Right lobe of liver (tissue), 6 donors: ENCODE measurements around the gene RASGRP2. TPM values are rescaled to one million over a fixed set of nuclear protein-coding genes. Genes with fewer than 3 reads are reported as not detected.

Experiments used
- ATAC-seq, 4 donors: fragments of 200-7000 bp; cut with Tn5 transposase; one replicate each; pipeline ENCODE4 v1.9.1; 2020; ENCODE audit warnings: mild to moderate bottlenecking in 4 of 4, moderate library complexity in 4 of 4
- DNase-seq, 3 donors: peaks; one replicate each; pipeline ENCODE4 v3.0.0-alpha.2; 2020
- H3K27ac ChIP-seq, 3 donors: fragments of 200-600 bp; one replicate each; pipeline ENCODE4 v1.8.0; 2022
- H3K27me3 ChIP-seq, 2 donors: fragments of 200-600 bp; one replicate each; pipeline ENCODE4 v1.8.0; 2022
- H3K36me3 ChIP-seq, 4 donors: fragments of 200-600 bp; sonication (generic) in 1 of 4; one replicate each; pipeline versions ENCODE4 v1.5.1 to v1.8.0; 2017 to 2022; ENCODE audit warnings: control low read depth in 1 of 4
- H3K4me1 ChIP-seq, 4 donors: fragments of 200-600 bp; sonication (generic) in 1 of 4; one replicate each; pipeline versions ENCODE4 v1.5.1 to v1.8.0; 2017 to 2022; ENCODE audit warnings: control low read depth in 1 of 4
- H3K4me3 ChIP-seq, 3 donors: fragments of 200-600 bp; one replicate each; pipeline ENCODE4 v1.8.0; 2022
- H3K9me3 ChIP-seq, 4 donors: fragments of 200-600 bp; sonication (generic) in 1 of 4; one replicate each; pipeline versions ENCODE4 v1.5.1 to v1.8.0; 2017 to 2022; ENCODE audit warnings: control low read depth in 1 of 4
- CTCF ChIP-seq, 4 donors: fragments of 200-600 bp in 3 of 4; fragments of 450-650 bp in 1 of 4; IDR thresholded peaks; one replicate each; pipeline versions ENCODE4 v1.5.1 to v1.8.0; 2016 to 2022; ENCODE audit warnings: antibody characterized with exemption in 4 of 4, mild to moderate bottlenecking in 2 of 4
- POLR2A ChIP-seq: fragments of 450-650 bp; IDR thresholded peaks from one replicate; pipeline ENCODE4 v1.6.1; 2017; ENCODE audit warnings: antibody characterized with exemption, mild to moderate bottlenecking
- WGBS: methylation state at CpG from one replicate; pipeline ENCODE4 v1.1.6; 2018; ENCODE audit warnings: low coverage, low lambda C conversion rate; ENCODE audit not compliant: insufficient coverage; ENCODE audit errors: missing lambda C conversion rate; 5-methylcytosine and 5-hydroxymethylcytosine counted together
- intact Hi-C, 2 donors: fragments of 100-400 bp; cut with DNase I; formaldehyde crosslinking; loops; one replicate each; pipeline versions ENCODE4 v1.11.2 to v1.14.1; 2022
- long read RNA-seq: library from polyadenylated mRNA; unstranded; transcript quantifications from one replicate; pipeline ENCODE4 v2.0.0, GENCODE V29; 2019
- total RNA-seq, 6 experiments: library from RNA; depleted of rRNA in 2 of 6; stranded (reverse); fragments of >200 nt in 2 of 6; fragmentation: NEBNext Ultra II Directional in 3 of 6; extraction: Animal tissue kit (Norgen Biotek cat#: 25700) in 3 of 6; gene quantifications; one replicate each; pipeline versions ENCODE4 v1.1.0 to v1.2.4, GENCODE V29; 2016 to 2023
- donor health status: DM: no; HTN: yes; CAD: no.
- donor health status: DM: no; HTN: no; CAD: no.
- donor health status: DM: no; HTN: no; CAD: no.
- donor health status: DM: no; HTN: yes; CAD: no.
- donor health status: DM: no; HTN: yes; CAD: no.

RASGRP2 gene
- total RNA-seq = 1 to 10 TPM; 1.6 to 8.1 (median 3.2) TPM
- long read RNA-seq = 0 reads

GRCh38 chr11:64743591-64744543, at the start of gene RASGRP2:
RASGRP2 (minus strand) TSS chr11:64744142; CDS start chr11:64742866, 1,276 bp downstream.
- ATAC-seq (peak; percentile 43 to 58 (median 50)), DNase-seq (peak; percentile 82 to 88 (median 84))
- WGBS = 9% methylated on average over 9 of the region's 57 CpGs
- Histone ChIP-seq H3K36me3 (no peaks in the 10 kb centered on the region), H3K27me3 (peaks cover 0 to 5% of the 10 kb centered on the region in 2 donors), H3K4me3 (peak within 1 kb of the TSS; percentile 46 to 59 (median 53)), H3K4me1 (peaks cover 0 to 23% (median 5%) of the 10 kb centered on the region in 4 donors), H3K9me3 (no peaks in the 10 kb centered on the region), H3K27ac (peak within 1 kb of the TSS; percentile 60 to 76 (median 66))
- TF ChIP-seq CTCF (IDR thresholded peaks at IDR 0.05) (peak; percentile 47 to 61 (median 60)), POLR2A (peak; percentile 9)
- intact Hi-C loops = no loop called here

DNA sequence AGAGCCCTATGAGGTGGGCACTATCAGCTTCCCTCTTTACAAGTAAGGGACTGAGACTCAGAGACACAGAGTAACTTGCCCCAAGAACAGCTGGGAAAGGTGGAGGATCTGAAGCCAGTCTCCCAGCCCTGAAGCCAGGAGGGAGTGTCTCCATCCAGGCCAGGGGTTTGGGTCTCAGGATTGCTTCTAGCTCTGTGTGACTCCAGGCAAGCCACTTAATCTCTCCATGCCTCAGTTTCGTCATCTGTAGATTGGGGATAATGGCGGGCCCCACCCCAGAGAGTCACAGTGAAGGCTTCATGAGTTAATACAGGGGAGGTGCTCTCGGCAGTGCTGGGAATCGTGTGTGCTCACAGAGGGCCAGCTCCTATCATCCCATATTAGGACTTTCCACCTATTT, 48.5 kb upstream of the RASGRP2 start:
- H3K27me3 ChIP-seq = no peaks in the 10 kb centered on the region
- TF ChIP-seq CTCF (IDR thresholded peaks at IDR 0.05) = no peak
- no peak for TF ChIP-seq POLR2A
- 93% methylated on average over 3 of the region's 4 CpGs for WGBS
- intact Hi-C loops = loop anchor here in 1 of 2 donors (5.0 kb wide), 1 partner anchor 45 kb away; no protein-coding TSS in a partner anchor
- no peaks in the 10 kb centered on the region for H3K36me3 ChIP-seq
- no peaks in the 10 kb centered on the region for H3K4me1 ChIP-seq
- ATAC-seq (no peak), DNase-seq (peak in 1 of 3 donors; percentile 16)
- no peak overlapping the region for H3K4me3 ChIP-seq
- H3K27ac ChIP-seq = no peak overlapping the region
- H3K9me3 ChIP-seq = no peaks in the 10 kb centered on the region

DNA sequence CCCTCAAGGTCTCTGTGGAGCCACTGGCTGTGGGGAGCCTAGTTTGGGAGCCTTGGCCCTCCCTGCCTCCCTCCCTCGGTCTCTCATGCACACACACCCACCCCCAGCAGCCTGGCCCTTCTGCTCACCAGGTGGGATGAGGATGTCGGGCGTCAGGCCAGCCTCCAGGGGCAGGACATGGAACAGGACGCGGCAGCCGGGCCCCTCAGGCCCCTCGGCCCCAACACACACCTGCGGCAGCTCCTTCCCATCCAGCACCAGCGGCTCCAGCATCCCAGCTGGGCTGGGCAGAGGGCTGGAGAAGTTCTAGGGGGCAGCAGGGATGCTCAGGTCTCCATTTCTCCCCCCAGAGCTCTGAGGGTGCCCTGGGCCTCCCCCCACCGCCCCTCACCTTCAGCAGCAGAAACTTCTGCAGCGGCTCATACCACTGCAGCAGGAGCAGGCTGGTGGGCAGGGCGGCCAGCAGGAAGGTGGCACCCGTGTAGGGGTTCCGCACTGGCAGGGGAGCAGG, 47.9 kb upstream of the RASGRP2 start:
- ATAC-seq (no peak), DNase-seq (peak in 1 of 3 donors; percentile 51)
- Histone ChIP-seq H3K4me3 (no peak overlapping the region), H3K27ac (no peak overlapping the region), H3K4me1 (no peaks in the 10 kb centered on the region), H3K27me3 (no peaks in the 10 kb centered on the region), H3K9me3 (no peaks in the 10 kb centered on the region), H3K36me3 (no peaks in the 10 kb centered on the region)
- intact Hi-C loops = loop anchor here in 1 of 2 donors (5.0 kb wide), 1 partner anchor 45 kb away; no protein-coding TSS in a partner anchor
- no peak for TF ChIP-seq POLR2A
- TF ChIP-seq CTCF (IDR thresholded peaks at IDR 0.05) = no peak
- no CpG with 5 or more reads among the region's 14 CpGs for WGBS

DNA sequence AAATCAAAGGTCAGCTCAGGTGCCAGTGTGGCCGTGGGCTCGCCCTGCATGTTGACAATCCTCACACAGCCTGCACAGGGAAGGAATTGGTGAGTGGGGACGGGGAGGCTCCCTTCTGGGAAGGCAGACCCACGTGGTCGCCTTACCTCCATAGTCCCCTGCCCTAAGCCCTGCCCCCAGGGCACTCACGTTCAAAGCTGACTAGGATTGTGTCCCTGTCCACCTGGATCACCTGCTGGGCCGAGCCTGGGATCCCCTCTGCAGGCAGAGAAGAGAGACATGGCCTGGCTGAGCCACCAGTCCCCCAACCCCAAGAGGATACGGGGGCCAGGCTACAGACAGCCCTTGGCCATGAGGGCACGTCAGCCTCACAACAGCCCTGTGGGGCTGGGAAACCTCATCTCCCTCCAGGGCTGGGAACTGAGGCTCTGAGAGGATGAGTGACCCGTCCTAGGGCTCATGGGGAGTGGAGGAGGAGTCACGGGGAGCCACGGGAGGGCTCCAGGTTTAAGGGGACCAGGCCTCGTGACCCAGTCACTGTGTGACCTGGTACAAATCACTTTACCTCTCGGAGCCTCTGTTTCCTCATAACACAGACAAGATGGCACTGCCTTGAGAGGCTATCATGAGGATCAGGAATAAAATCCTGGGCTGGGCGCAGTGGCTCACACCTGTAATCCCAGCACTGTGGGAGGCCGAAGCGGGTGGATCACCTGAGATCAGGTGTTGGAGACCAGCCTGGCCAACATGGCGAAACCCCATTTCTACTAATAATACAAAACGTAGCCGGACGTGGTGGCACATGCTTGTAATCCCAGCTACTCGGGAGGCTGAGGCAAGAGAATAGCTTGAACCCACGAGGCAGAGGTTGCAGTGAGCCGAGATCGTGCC, 46.5 kb upstream of the RASGRP2 start:
- Histone ChIP-seq H3K27me3 (no peaks in the 10 kb centered on the region), H3K9me3 (no peaks in the 10 kb centered on the region), H3K4me3 (no peak overlapping the region), H3K4me1 (no peaks in the 10 kb centered on the region), H3K27ac (no peak overlapping the region), H3K36me3 (no peaks in the 10 kb centered on the region)
- no peak for TF ChIP-seq CTCF (IDR thresholded peaks at IDR 0.05)
- no peak for TF ChIP-seq POLR2A
- intact Hi-C loops = loop anchor here in 1 of 2 donors (5.0 kb wide), 1 partner anchor 47 kb away; no protein-coding TSS in a partner anchor
- ATAC-seq (no peak), DNase-seq (peak in 1 of 3 donors; percentile 37)
- 81% methylated on average over 7 of the region's 25 CpGs for WGBS
